GM19043 (cell line): ENCODE measurements around the gene FUT3.
"Not testable (repeated sequence)": the region's sequence is repeated elsewhere in the genome, so short reads cannot be mapped to it uniquely, and the experiment has no call there.

Experiments used
- ATAC-seq: cut with Tn5 transposase; IDR thresholded peaks from one replicate; pipeline ENCODE4 v1.9.1; 2021; ENCODE audit warnings: low read depth; ENCODE audit not compliant: unreplicated experiment

The FUT3 gene

GRCh38 chr19:5850189-5850588 is 1.1 kb downstream of the FUT3 start:
- no peak for ATAC-seq

DNA sequence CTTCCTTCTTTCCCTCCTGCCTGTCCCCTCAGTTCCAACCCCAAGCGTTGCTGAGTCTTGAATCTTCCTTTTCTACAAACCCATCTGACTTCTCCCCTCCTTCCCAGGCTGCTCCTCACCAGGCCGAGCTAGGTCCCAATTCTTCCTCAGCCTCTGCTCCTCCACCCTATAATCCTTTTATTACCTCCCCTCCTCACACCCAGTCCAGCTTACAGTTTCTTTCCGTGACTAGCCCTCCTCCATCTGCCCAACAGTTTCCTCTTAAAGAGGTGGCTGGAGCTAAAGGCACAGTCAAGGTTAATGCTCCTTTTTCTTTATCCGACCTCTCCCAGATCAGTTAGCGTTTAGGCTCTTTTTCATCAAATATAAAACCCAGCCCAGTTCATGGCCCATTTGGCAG is 2.6 kb downstream of the FUT3 start:
- not testable (repeated sequence) for ATAC-seq

GRCh38 chr19:5847846-5848245 is 3.4 kb downstream of the FUT3 start:
- not testable (repeated sequence) for ATAC-seq

DNA sequence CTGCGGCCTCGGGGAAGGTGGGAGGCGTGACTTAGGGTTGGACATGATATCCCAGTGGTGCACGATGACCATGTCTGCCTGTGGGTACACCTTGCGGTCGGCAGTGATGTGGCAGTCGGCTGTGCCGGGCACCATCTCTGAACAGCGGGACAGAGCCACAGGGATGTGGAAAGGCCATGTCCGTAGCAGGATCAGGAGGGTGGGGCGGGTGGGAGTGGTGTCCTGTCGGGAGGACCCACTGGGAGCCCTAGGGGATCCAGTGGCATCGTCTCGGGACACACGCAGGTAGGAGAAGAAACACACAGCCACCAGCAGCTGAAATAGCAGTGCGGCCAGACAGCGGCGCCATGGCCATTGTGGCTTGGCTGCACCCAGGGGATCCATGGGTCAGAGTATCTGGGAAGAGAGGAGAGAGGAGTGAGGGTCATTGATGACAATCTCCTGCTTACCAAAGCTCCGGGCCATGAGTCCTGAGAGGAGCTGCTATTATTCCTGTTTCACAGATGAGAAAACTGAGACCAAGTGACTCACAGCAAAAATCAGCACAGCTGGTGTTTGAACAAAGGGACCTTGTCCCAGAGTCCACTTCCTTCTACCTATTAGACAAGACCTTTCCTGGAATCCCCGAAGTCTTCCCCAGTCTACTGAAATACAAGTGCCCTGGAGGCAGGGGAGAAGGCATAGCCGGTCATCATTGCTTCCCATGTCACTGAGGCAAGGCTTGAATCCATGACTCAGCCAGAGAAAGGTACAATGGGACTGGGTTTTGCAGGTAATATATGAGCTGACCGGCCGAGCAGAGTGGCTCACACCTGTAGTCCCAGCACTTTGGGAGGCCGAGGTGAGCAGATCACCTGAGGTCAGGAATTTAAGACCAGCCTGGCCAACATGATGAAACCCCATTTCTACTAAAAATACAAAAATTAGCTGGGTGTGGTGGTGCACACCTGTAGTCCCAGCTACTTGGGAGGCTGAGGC is 6.5 kb downstream of the FUT3 start:
- ATAC-seq: no peak

- no peak for ATAC-seq
These were observed 7.8 kb downstream of the FUT3 start for GRCh38 chr19:5843295-5843927.

- not testable (repeated sequence) for ATAC-seq
These were observed 9.5 kb downstream of the FUT3 start for GRCh38 chr19:5841735-5842111.

DNA sequence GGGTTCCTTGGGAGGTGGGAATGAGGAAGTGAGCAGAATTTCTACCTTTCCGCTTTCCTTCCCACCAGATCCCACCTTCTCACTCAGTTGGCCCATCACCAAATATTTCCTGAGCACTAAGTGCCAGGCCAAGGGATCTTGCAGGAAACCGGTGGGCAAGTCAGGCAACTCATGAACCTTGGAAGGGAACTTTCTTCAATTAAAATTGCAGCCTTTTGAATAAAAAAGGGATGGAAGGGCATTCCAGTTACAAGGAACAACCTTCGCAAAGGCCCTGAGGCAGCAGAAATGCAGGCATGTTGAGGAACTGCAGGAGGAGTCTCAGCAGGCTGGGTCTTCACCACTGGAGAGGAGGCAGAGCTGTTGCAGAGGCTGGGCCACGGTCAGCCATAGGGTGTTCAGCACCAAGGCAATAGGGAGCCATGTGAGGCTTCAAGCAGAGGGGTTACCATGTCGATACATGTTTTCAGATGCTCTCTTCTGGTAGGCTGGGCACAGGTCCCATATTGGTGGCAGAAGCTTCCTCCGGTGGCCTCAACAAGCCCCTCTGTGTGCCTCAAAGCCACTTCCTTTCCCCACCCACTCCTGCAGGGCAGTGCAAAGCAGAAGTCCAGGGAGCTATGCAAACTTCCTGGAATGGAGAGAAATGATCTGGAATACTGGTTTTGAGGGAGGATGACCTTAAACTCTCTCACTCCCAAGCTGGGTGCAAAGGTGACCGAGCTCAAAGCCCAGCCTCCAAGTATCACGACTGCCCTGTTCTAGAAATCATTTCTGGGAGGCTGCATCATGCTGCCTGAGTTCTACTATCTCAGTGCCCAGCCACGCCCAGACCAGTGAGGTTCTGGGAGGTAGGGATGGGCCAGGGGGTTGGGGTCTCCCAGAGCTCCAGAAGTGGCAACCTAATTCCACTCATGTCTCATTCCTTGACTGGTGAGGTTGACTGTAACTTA is 11.9 kb downstream of the FUT3 start, which contains the start of gene FUT6:
Gene FUT6 (minus strand): TSS at position 638 of the 953 bp plus-strand sequence. CDS start 7,135 bp downstream, outside the sequence.
- ATAC-seq: no peak

- ATAC-seq: no peak
These were observed 12.7 kb downstream of the FUT3 start for GRCh38 chr19:5838353-5839064.

GRCh38 chr19:5837761-5838352 is 13.4 kb downstream of the FUT3 start:
- ATAC-seq: no peak

- no peak for ATAC-seq
These were observed 18.6 kb downstream of the FUT3 start for GRCh38 chr19:5832527-5833216.

- ATAC-seq: no peak
These were observed 19.2 kb downstream of the FUT3 start for GRCh38 chr19:5832061-5832460.

- no peak for ATAC-seq
These were observed 20.1 kb downstream of the FUT3 start for GRCh38 chr19:5831159-5831558.

DNA sequence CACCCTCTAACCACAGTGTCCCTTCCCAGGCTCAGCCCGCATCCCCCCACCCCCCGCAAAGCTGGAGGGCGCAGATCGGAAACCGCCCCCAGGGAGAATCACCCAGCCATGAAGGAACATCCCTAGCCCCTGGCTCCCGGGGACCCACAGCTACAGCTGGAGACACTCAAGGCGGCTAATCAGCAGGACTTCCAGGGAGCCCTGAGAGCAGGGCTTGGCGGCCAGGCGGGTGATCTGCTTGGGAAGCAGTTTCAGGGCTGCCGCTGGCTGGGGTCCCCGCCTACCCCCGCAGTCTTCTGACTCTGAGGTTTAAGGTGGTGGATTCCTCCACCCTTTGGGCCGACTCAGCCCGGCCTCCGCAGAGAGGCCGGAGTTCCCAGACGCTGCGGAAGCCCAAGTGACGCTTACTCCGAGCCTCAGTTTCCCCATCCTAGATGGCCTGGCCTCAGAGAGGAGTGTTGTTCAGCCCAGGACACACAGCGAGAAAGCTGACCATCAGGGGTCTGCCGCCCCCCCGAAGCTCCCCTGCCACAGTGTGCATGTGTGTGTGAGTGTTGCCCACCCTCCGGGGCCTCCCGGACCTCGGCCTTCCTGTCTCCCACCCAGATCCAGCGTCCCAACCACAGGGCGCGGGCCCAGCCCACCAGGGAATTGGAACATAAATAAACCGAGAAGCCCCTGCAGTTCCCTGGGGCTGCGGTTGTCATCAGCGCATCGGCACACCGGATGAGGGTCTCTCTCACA is 21.5 kb downstream of the FUT3 start:
- no peak for ATAC-seq

- no peak for ATAC-seq
These were observed 22.3 kb downstream of the FUT3 start for GRCh38 chr19:5828661-5829566.

DNA sequence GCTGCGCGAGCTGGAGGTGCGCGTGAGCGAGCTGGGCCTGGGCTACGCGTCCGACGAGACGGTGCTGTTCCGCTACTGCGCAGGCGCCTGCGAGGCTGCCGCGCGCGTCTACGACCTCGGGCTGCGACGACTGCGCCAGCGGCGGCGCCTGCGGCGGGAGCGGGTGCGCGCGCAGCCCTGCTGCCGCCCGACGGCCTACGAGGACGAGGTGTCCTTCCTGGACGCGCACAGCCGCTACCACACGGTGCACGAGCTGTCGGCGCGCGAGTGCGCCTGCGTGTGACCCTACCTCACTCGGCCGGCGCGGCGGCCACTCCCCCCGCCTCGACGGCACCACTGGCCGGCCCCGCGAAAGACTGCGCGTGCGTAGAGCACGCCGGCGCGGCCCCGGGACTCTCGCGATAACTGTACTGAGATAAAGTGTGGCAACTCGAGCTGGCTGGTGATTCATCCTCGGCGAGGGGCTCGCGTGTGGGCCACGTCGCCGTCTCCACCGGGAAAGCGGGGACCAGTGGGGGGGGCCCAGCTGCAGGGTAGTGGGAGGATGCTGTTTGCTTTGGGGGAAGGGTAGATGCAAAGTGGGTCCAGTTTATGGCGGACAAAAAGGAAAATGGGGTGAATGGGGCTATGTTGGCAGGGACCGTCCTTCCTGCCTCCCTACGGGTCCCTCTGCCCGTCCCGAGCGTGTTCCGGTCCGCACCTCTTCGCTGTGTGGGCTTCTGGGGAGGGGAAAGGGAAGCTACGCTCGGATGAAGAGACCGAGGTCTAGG is 23.2 kb downstream of the FUT3 start:
- ATAC-seq: no peak

DNA sequence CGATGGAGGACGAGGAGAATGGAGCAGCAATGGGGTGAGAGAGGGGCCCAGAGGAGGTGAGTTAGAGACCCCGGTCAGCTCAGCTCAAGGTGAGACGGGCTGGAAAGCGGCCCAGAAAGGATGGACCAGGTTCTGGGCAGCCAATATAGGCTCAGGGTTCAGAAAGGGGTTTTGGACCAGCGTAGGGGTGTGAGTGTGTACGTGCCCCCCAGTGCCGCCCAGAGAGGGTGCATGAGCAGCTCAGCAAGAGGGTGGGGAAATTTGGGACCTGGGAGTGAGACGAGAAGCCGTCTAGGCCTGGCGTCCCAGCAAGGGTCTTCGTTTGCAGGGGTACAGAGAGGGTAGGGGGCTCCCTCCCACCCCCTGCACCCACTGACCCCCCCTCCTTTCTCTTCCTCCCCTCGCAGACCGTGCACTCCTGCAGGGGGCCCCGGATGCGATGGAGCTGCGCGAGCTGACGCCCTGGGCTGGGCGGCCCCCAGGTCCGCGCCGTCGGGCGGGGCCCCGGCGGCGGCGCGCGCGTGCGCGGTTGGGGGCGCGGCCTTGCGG is 23.8 kb downstream of the FUT3 start:
- ATAC-seq: no peak
